DND-41 (cell line): ENCODE measurements around the gene TNNC1.

Experiments
- ATAC-seq: fragments of 200-7000 bp; cut with Tn5 transposase; 3 replicates; pipeline ENCODE4 v1.9.1; 2021; ENCODE audit warnings: low read depth; ENCODE audit not compliant: insufficient read depth
- DNase-seq: peaks from one replicate; pipeline ENCODE4 v3.0.0-alpha.2; 2020
- H2AFZ ChIP-seq: 2 replicates; pipeline ENCODE4 v1.6.0; 2012; ENCODE audit warnings: low read depth, low read length
- H3K27ac ChIP-seq: 2 replicates; pipeline ENCODE4 v1.5.1; 2012; ENCODE audit warnings: low read length, inconsistent platforms
- H3K27me3 ChIP-seq: fragments of 200-600 bp; sonication (generic); 2 replicates; pipeline ENCODE4 v1.6.0; 2012; ENCODE audit warnings: low read length, mild to moderate bottlenecking, inconsistent platforms; ENCODE audit not compliant: insufficient read depth, poor library complexity
- H3K36me3 ChIP-seq: 2 replicates; pipeline ENCODE4 v1.5.1; 2012; ENCODE audit warnings: low read length, inconsistent platforms; ENCODE audit not compliant: insufficient read depth
- H3K4me1 ChIP-seq: 2 replicates; pipeline ENCODE4 v1.5.1; 2012; ENCODE audit warnings: mild to moderate bottlenecking, low read length; ENCODE audit not compliant: insufficient read depth
- H3K4me2 ChIP-seq: 2 replicates; pipeline ENCODE4 v1.6.0; 2012; ENCODE audit warnings: mild to moderate bottlenecking, moderate library complexity, low read length, inconsistent platforms; ENCODE audit not compliant: insufficient read depth
- H3K4me3 ChIP-seq, 2 experiments: fragments of 200-600 bp in 1 of 2; shearing (Covaris generic) in 1 of 2; 2 replicates each; pipeline ENCODE4 v1.5.1; 2012 to 2016; ENCODE audit warnings: inconsistent platforms in 2 of 2, low read length in 2 of 2, mild to moderate bottlenecking in 2 of 2, low read depth in 1 of 2, moderate library complexity in 1 of 2
- H3K79me2 ChIP-seq: 2 replicates; pipeline ENCODE4 v1.6.0; 2012; ENCODE audit warnings: low read length, inconsistent platforms; ENCODE audit not compliant: insufficient read depth
- H3K9ac ChIP-seq: 2 replicates; pipeline ENCODE4 v1.6.0; 2012; ENCODE audit warnings: low read depth, mild to moderate bottlenecking, inconsistent platforms, low read length, moderate library complexity
- H3K9me3 ChIP-seq: 2 replicates; pipeline ENCODE4 v1.5.1; 2012; ENCODE audit warnings: low read length, moderate library complexity, mild to moderate bottlenecking, inconsistent platforms; ENCODE audit not compliant: insufficient read depth, severe bottlenecking
- H4K20me1 ChIP-seq: 2 replicates; pipeline ENCODE4 v1.6.0; 2012; ENCODE audit warnings: low read length; ENCODE audit not compliant: insufficient read depth
- CTCF ChIP-seq: IDR thresholded peaks from 2 replicates; pipeline ENCODE4 v1.5.1; 2012; ENCODE audit warnings: borderline replicate concordance, low read length, moderate library complexity, mild to moderate bottlenecking; ENCODE audit not compliant: poor library complexity, severe bottlenecking; ENCODE audit errors: extremely low read depth
- EZH2 ChIP-seq: IDR thresholded peaks from 3 replicates; pipeline ENCODE4 v1.6.1; 2012; ENCODE audit warnings: borderline replicate concordance, low read depth, mild to moderate bottlenecking, moderate library complexity, low read length, inconsistent platforms; ENCODE audit not compliant: severe bottlenecking

TNNC1 gene

GRCh38 chr3:52494886-52495495 lies 41.1 kb upstream of the TNNC1 start, which contains the start of gene STAB1:
TSS of gene STAB1 (plus strand) at chr3:52495338. CDS start at chr3:52495414, 76 bp downstream.
- ATAC-seq (0 out of 3 replicates have a peak, but pooled peaks have one; percentile 11), DNase-seq (no peak)
- H3K4me2 ChIP-seq: no peak within 1 kb of the TSS
- TF ChIP-seq CTCF (no peak), EZH2 (no peak)
- no peak within 1 kb of the TSS for H3K4me3 ChIP-seq
- no peaks in the 10 kb centered on the region for H3K4me1 ChIP-seq
- H4K20me1 ChIP-seq: peaks cover 9% of the 10 kb centered on the region
- H3K9ac ChIP-seq: no peak within 1 kb of the TSS
- H3K36me3 ChIP-seq: peaks cover 36% of the 10 kb centered on the region
- no peak within 1 kb of the TSS for H2AFZ ChIP-seq
- no peaks in the 10 kb centered on the region for H3K27me3 ChIP-seq
- no peak within 1 kb of the TSS for H3K27ac ChIP-seq
- H3K9me3 ChIP-seq: no peaks in the 10 kb centered on the region
- no peaks in the 10 kb centered on the region for H3K79me2 ChIP-seq

- Histone ChIP-seq H3K4me3 (no peak overlapping the region), H2AFZ (no peak overlapping the region), H3K27me3 (no peaks in the 10 kb centered on the region), H4K20me1 (peaks cover 12% of the 10 kb centered on the region), H3K36me3 (peaks cover 42% of the 10 kb centered on the region), H3K79me2 (no peaks in the 10 kb centered on the region), H3K9ac (no peak overlapping the region), H3K4me1 (no peaks in the 10 kb centered on the region), H3K9me3 (no peaks in the 10 kb centered on the region), H3K4me2 (no peak overlapping the region), H3K27ac (no peak overlapping the region)
- no peak for DNase-seq
- TF ChIP-seq EZH2 (no peak), CTCF (no peak)
- ATAC-seq: 0 out of 3 replicates have a peak, but pooled peaks have one; percentile 12
These were observed 40.6 kb upstream of the TNNC1 start for GRCh38 chr3:52494445-52494844.

- no peak overlapping the region for H2AFZ ChIP-seq
- no peak overlapping the region for H3K4me2 ChIP-seq
- no peaks in the 10 kb centered on the region for H3K27me3 ChIP-seq
- no peaks in the 10 kb centered on the region for H3K79me2 ChIP-seq
- ATAC-seq (no peak), DNase-seq (no peak)
- TF ChIP-seq CTCF (no peak), EZH2 (no peak)
- no peak overlapping the region for H3K27ac ChIP-seq
- peaks cover 15% of the 10 kb centered on the region for H4K20me1 ChIP-seq
- peaks cover 51% of the 10 kb centered on the region for H3K36me3 ChIP-seq
- H3K4me3 ChIP-seq: no peak overlapping the region
- H3K9me3 ChIP-seq: no peaks in the 10 kb centered on the region
- no peaks in the 10 kb centered on the region for H3K4me1 ChIP-seq
- H3K9ac ChIP-seq: no peak overlapping the region
These were observed 39.6 kb upstream of the TNNC1 start for GRCh38 chr3:52493232-52494017.
